Skeletal muscle tissue (tissue), 4 donors: ENCODE measurements around the gene CIZ1. TPM values are rescaled to one million over a fixed set of nuclear protein-coding genes. Genes with fewer than 3 reads are reported as not detected.
A peak's percentile ranks its signal among the peaks of the same experiment; 100 is the strongest.

Experiments
- H3K27ac ChIP-seq: one replicate; pipeline ENCODE4 v1.7.0; 2013; ENCODE audit warnings: mild to moderate bottlenecking, low read depth, low read length, inconsistent platforms
- H3K27me3 ChIP-seq, 3 donors: one replicate each; pipeline ENCODE4 v1.7.0; 2013; ENCODE audit warnings: low read length in 3 of 3; ENCODE audit not compliant: control insufficient read depth in 3 of 3, insufficient read depth in 3 of 3
- H3K36me3 ChIP-seq, 3 donors: one replicate each; pipeline ENCODE4 v1.7.0; 2013; ENCODE audit warnings: low read length in 3 of 3; ENCODE audit not compliant: control insufficient read depth in 3 of 3, insufficient read depth in 3 of 3
- H3K4me1 ChIP-seq, 3 donors: one replicate each; pipeline ENCODE4 v1.7.0; 2013; ENCODE audit warnings: low read length in 3 of 3, mild to moderate bottlenecking in 3 of 3; ENCODE audit not compliant: control insufficient read depth in 3 of 3, insufficient read depth in 3 of 3
- H3K4me3 ChIP-seq, 3 donors: one replicate each; pipeline ENCODE4 v1.7.0; 2013; ENCODE audit warnings: low read length in 3 of 3
- H3K9ac ChIP-seq, 3 donors: one replicate each; pipeline ENCODE4 v1.7.0; 2013; ENCODE audit warnings: low read length in 3 of 3, mild to moderate bottlenecking in 3 of 3, moderate library complexity in 2 of 3, low read depth in 1 of 3
- H3K9me3 ChIP-seq, 3 donors: one replicate each; pipeline ENCODE4 v1.7.0; 2013; ENCODE audit warnings: low read length in 3 of 3; ENCODE audit not compliant: control insufficient read depth in 3 of 3
- total RNA-seq: library from RNA; depleted of rRNA; stranded (reverse); fragments of >200 nt; gene quantifications from one replicate; pipeline ENCODE4 v1.2.3, GENCODE V29; 2014
- donor health status: Osteomylitis.

Gene CIZ1
- total RNA-seq, 1 donor from 2014 or later: 12.0 TPM

DNA sequence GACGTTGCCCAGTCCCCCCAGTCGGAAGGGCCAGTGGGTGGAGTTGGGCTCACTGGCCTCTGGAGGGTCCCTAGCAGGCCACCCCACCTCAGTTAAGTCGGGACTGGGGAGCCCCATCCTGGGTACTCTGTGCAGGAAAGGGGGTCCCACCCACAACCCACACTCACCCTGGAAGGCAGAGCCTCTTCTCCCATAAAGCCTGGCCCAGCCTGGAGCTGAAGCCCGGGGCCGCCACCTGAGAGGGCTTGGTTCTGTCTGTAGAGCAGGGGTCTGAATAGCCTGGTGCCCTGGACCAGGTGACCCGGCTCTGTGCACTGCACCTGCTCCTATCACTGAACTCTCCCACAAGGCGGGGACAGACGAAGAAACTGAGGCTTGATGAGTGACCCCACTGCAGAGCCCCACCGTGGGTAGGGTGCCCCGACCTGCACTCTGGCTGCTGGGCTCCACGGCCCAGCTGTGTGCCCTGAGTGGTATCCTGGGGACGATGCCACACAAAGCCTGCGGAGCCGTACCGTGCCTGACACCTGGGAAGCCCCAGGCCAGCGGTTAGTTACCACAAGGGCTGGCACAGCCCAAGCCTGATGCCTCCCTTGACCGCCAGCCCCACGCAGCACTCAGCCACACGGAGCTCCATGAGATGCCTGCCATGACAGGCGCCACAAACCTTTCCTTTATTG, 71.2 kb downstream of the CIZ1 start:
- H3K9ac ChIP-seq: peak overlapping the region in 1 of 3 donors; percentile 16
- peaks cover 13 to 31% (median 27%) of the 10 kb centered on the region in 3 donors for H3K36me3 ChIP-seq
- H3K9me3 ChIP-seq: no peaks in the 10 kb centered on the region
- peaks cover 9 to 34% (median 22%) of the 10 kb centered on the region in 3 donors for H3K4me1 ChIP-seq
- H3K27ac ChIP-seq: no peak overlapping the region
- no peaks in the 10 kb centered on the region for H3K27me3 ChIP-seq
- no peak overlapping the region for H3K4me3 ChIP-seq

DNA sequence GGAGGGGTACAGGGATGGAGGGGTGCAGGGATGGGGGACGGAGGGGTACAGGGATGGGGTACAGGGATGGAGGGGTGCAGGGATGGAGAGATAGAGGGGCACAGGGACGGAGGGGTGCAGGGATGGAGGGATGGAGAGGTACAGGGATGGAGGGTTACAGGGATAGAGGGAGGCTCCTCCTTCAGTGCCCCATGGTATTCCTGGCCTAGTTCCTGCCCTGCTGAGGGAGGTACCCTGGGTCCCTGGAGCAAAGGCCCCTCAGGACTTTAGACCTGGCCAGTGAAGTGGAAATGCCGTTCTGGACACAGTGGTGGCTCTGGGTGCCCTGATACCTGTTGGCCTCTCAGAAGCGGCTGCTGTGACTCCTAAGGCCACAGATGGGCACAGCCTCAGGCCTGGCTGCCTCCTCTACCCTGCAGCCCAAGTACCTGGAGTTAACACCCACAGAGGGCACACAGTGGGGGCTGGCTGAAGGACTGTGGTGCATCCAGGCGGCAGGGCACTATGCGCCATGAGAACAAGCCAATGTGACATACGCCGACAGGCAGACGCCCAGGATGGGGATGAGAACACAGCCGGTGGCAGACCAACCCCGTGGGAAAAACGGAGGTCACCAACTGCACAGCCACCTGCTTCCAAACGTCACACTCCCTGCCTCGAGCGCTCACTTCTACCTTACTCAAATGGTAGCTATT, 72.3 kb downstream of the CIZ1 start:
- Histone ChIP-seq H3K4me1 (peaks cover 6 to 28% (median 15%) of the 10 kb centered on the region in 3 donors), H3K9ac (peak overlapping the region in 2 of 3 donors; percentile 43 to 54), H3K27me3 (no peaks in the 10 kb centered on the region), H3K4me3 (no peak overlapping the region), H3K27ac (no peak overlapping the region), H3K9me3 (no peaks in the 10 kb centered on the region), H3K36me3 (peaks cover 9 to 26% (median 18%) of the 10 kb centered on the region in 3 donors)

- no peaks in the 10 kb centered on the region for H3K9me3 ChIP-seq
- H3K27ac ChIP-seq: no peak overlapping the region
- H3K27me3 ChIP-seq: no peaks in the 10 kb centered on the region
- H3K9ac ChIP-seq: no peak overlapping the region
- H3K4me1 ChIP-seq: peaks cover 6 to 28% (median 15%) of the 10 kb centered on the region in 3 donors
- H3K36me3 ChIP-seq: peaks cover 9 to 28% (median 21%) of the 10 kb centered on the region in 3 donors
- H3K4me3 ChIP-seq: no peak overlapping the region
Observed at GRCh38 chr9:128118472-128118857, 72.9 kb downstream of the CIZ1 start.

- Histone ChIP-seq H3K27ac (no peak overlapping the region), H3K36me3 (peaks cover 7 to 24% (median 19%) of the 10 kb centered on the region in 3 donors), H3K4me3 (no peak overlapping the region), H3K27me3 (no peaks in the 10 kb centered on the region), H3K9me3 (no peaks in the 10 kb centered on the region), H3K9ac (peak overlapping the region in 2 of 3 donors; percentile 40 to 72), H3K4me1 (peaks cover 6 to 31% (median 19%) of the 10 kb centered on the region in 3 donors)
Observed at GRCh38 chr9:128117613-128118471, 73.5 kb downstream of the CIZ1 start.

DNA sequence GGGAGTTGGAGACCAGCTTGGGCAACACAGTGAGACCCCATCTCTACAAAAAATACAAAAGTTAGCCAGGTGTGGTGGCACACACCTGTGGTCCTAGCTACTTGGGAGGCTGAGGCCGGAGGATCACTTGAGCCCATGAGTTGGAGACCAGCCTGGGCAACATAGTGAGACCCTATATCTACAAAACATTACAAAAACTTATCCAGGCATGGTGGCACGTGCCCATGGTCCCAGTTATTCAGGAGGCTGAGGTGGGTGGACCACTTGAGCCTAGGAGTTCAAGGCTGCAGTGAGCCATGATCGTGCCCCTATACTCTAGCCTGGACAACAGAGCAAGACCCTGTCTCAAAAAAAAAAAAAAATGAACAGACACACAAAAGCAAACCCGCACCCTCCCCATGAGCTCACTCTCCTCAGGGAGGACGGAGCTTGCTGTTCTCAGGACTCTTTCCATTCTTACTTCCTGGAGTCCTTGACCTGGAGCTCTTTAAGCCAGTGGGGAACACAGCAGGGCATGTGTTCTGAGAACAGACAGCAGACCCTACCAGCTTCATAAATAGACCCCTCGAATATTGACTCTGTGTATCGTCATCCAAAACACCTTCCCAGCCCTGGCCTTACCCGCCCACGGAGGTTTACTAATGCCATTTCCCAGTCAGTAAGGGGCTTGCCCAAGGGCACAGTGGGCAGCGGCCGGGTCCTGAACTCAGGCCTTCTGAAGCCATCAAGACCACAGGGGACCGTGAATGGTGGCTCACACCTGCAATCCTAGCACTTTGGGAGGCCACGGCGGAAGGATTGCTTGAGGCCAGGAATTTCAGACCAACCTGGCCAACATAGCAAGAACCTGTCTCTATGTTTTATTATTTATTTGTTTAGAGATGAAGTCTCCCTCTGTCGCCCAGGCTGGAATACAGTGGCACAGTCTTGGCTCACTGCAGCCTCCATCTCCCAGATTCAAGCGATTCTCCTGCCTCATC, 75.0 kb downstream of the CIZ1 start:
- no peak overlapping the region for H3K9ac ChIP-seq
- H3K36me3 ChIP-seq: peaks cover 2 to 13% (median 12%) of the 10 kb centered on the region in 3 donors
- H3K9me3 ChIP-seq: no peaks in the 10 kb centered on the region
- H3K27ac ChIP-seq: no peak overlapping the region
- H3K27me3 ChIP-seq: no peaks in the 10 kb centered on the region
- H3K4me1 ChIP-seq: peaks cover 6 to 35% (median 28%) of the 10 kb centered on the region in 3 donors
- no peak overlapping the region for H3K4me3 ChIP-seq

Other genes with a start within 250 kb of the CIZ1 start
- 8.9 TPM for gene EEIG1, start 210.6 kb downstream of the CIZ1 start, total RNA-seq
- 8.9 TPM for gene NAIF1, start 124.3 kb downstream of the CIZ1 start, total RNA-seq
- 13.0 TPM for gene SLC25A25, start 123.3 kb downstream of the CIZ1 start, total RNA-seq
- gene PTGES2, start 63.8 kb downstream of the CIZ1 start, total RNA-seq: 47.5 TPM
- 2.1 TPM for gene LCN2, start 42.1 kb downstream of the CIZ1 start, total RNA-seq
- gene BBLN, start 31.3 kb downstream of the CIZ1 start, total RNA-seq: 7.8 TPM
- 20.4 TPM for gene DNM1, start 11.8 kb upstream of the CIZ1 start, total RNA-seq
- gene GOLGA2, start 84.4 kb upstream of the CIZ1 start, total RNA-seq: 85.1 TPM
- 17.7 TPM for gene SWI5, start 84.7 kb upstream of the CIZ1 start, total RNA-seq
- 11.0 TPM for gene TRUB2, start 130.9 kb upstream of the CIZ1 start, total RNA-seq
- gene COQ4, start 131.3 kb upstream of the CIZ1 start, total RNA-seq: 17.2 TPM
- gene SLC27A4, start 149.0 kb upstream of the CIZ1 start, total RNA-seq: 9.4 TPM
- 26.6 TPM for gene URM1, start 179.8 kb upstream of the CIZ1 start, total RNA-seq
- gene CERCAM, start 229.3 kb upstream of the CIZ1 start, total RNA-seq: 33.4 TPM